ENCODE measurements around the gene TOX4.
A peak's percentile ranks its signal among the peaks of the same experiment; 100 is the strongest.

Gene TOX4

DNA sequence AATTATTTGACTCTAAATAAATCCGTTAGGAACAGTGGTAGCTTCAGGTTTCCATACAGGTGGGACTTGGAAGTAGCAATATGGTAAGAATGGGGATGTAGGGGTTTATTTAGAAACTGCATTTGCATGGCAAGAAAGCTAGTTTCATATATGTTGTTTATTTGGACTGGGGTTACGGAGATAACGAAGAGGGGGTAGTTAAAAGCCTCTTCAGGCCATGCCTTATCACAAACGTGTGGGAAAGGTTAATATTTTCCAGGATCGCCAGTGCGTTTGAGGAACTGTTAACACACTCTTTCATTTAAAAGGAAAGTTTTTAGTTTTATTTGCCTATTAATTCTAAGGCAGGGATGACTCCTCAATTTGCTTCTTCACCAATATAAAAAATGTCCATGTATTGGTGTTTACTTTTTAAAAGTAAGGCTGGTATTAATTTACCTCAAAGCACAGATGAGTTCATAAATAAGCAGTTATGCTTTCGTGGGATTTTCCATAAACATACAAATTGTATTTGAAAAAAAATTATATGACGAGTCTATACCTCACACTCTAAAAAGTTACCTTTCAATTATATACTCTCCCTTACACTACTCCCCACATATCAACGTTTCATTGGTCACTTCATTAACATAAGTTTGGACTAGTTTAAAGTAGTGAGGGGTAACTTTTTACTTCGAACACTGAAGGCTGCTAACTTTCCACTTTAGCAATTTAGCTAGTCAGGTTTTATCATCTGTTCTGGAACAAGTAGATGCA, 1.1 kb upstream of the TOX4 start:
- Histone ChIP-seq H3K79me2 (ENCODE audit: insufficient read depth, low read depth) (peaks cover 17% of the 10 kb centered on the region; the same call in 1 of the 2 replicates), H3K9ac (no peak overlapping the region), H2AFZ (ENCODE audit: low read depth) (peak overlapping the region; percentile 39; the same call in 1 of the 2 replicates), H3K4me3 (IDR thresholded peaks at IDR 0.05; ENCODE audit: insufficient read depth, low read depth, low read length) (no peak overlapping the region), H4K20me1 (ENCODE audit: insufficient read depth) (no peaks in the 10 kb centered on the region), H3K27me3 (ENCODE audit: insufficient read depth, low read depth) (no peaks in the 10 kb centered on the region), H3K4me2 (peak overlapping the region; percentile 34; the same call in 1 of the 2 replicates), H3K4me1 (ENCODE audit: low read depth, poor library complexity, severe bottlenecking) (peaks cover 16% of the 10 kb centered on the region), H3K36me3 (ENCODE audit: insufficient read depth) (no peaks in the 10 kb centered on the region), H3K27ac (no peak overlapping the region)
- TF ChIP-seq, protein P1, sequence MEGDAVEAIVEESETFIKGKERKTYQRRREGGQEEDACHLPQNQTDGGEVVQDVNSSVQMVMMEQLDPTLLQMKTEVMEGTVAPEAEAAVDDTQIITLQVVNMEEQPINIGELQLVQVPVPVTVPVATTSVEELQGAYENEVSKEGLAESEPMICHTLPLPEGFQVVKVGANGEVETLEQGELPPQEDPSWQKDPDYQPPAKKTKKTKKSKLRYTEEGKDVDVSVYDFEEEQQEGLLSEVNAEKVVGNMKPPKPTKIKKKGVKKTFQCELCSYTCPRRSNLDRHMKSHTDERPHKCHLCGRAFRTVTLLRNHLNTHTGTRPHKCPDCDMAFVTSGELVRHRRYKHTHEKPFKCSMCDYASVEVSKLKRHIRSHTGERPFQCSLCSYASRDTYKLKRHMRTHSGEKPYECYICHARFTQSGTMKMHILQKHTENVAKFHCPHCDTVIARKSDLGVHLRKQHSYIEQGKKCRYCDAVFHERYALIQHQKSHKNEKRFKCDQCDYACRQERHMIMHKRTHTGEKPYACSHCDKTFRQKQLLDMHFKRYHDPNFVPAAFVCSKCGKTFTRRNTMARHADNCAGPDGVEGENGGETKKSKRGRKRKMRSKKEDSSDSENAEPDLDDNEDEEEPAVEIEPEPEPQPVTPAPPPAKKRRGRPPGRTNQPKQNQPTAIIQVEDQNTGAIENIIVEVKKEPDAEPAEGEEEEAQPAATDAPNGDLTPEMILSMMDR (conservative IDR thresholded peaks at IDR 0.05; ENCODE audit: low read depth, low read length) = no peak

DNA sequence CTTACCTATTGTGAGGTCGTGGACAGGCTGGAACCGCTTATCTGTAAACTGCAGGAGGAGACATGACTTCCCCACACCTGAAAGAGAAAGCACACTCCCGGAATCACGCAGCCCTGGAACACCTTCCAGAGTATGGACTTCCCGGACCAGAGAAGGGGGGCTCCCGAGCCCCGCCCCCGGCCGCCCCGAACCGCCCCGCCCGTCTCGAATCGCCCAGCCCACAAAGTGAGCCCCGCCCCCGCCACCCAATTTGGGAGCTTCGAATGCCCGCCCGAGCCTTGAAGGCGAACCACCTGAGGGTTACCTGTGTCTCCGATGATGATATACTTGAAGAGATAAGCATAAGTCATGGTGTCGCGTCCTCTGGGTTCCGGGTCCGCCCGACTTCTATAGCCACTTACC, 471 bp upstream of the TOX4 start:
- no peak overlapping the region for H3K27ac ChIP-seq

DNA sequence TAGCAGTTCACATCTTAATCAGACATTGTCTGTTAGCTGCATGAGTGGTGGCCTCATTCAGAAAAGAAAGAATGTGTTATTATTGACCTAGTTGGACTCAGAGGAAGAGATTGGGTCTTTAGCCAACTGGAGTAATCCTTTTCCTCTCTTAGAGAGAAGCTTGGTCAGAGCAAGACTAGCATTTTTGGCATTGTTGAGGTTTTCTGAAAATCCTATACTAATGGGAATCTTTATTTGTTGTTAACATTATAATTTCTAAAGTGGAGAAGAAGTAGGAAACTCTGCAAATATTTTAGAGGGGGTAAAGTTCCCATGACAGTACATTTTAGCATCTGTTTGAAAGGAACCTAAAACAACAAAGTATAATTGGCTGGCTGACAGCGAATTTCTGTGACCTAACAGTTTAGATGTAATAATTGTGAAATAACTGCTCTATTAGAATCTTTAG, 9.7 kb downstream of the TOX4 start:
- Histone ChIP-seq H3K79me2 (ENCODE audit: insufficient read depth, low read depth) (no peaks in the 10 kb centered on the region), H3K4me3 (IDR thresholded peaks at IDR 0.05; ENCODE audit: insufficient read depth, low read depth, low read length) (no peak overlapping the region), H4K20me1 (ENCODE audit: insufficient read depth) (no peaks in the 10 kb centered on the region), H3K4me2 (no peak overlapping the region), H3K27ac (no peak overlapping the region), H3K9ac (no peak overlapping the region), H3K27me3 (ENCODE audit: insufficient read depth, low read depth) (no peaks in the 10 kb centered on the region), H3K36me3 (ENCODE audit: insufficient read depth) (no peaks in the 10 kb centered on the region), H3K4me1 (ENCODE audit: low read depth, poor library complexity, severe bottlenecking) (no peaks in the 10 kb centered on the region), H2AFZ (ENCODE audit: low read depth) (no peak overlapping the region)
- TF ChIP-seq, protein P1 (conservative IDR thresholded peaks at IDR 0.05; ENCODE audit: low read depth, low read length) = no peak

More for the DNA sequence above, 471 bp upstream of the TOX4 start:
- Histone ChIP-seq H3K4me3 (IDR thresholded peaks at IDR 0.05; ENCODE audit: insufficient read depth, low read depth, low read length) (no peak overlapping the region), H3K4me1 (ENCODE audit: low read depth, poor library complexity, severe bottlenecking) (peaks cover 16% of the 10 kb centered on the region), H4K20me1 (ENCODE audit: insufficient read depth) (no peaks in the 10 kb centered on the region), H3K79me2 (ENCODE audit: insufficient read depth, low read depth) (peaks cover 17% of the 10 kb centered on the region; the same call in 1 of the 2 replicates), H3K27me3 (ENCODE audit: insufficient read depth, low read depth) (no peaks in the 10 kb centered on the region), H3K9ac (no peak overlapping the region), H3K4me2 (peak overlapping the region; percentile 34; the same call in 1 of the 2 replicates), H3K36me3 (ENCODE audit: insufficient read depth) (no peaks in the 10 kb centered on the region), H2AFZ (ENCODE audit: low read depth) (peak overlapping the region; percentile 39; the same call in 1 of the 2 replicates)
- TF ChIP-seq, protein P1 (conservative IDR thresholded peaks at IDR 0.05; ENCODE audit: low read depth, low read length) = no peak

DNA sequence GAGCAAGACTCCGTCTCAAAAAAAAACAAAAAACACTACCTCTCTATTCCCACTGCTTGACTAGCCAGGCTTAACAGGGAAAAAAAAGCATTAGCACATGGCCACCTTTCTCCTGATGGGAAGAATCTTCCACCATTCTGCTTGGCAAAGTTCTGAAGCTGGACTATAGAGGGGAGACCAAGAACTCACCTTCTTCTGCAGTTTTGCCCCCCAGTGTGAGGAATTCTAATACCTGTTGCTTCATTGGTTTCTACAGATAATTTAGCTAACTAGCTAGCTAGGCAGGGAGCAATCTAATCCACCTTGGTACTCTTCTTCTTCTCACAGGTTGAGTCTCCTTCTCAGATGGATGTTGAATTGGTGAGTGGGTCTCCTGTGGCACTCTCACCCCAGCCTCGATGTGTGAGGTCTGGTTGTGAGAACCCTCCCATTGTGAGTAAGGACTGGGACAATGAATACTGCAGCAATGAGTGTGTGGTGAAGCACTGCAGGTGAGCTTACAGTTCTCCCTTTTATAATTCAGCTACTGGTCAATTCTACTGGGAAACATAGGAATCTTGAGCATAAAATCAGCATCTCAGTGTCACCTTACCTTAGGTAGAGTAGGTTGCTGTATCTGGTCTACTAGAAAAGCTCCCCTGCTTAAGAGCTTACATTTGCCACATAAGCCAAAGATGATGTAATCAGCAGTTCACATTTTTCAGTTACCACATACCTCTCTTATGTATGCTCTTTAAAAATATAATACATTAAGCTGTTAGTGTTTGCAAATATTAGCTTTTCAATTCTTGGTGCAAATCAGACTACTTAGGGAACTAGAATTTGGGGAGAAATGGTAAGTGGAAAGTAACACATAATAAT, 18.1 kb downstream of the TOX4 start:
- TF ChIP-seq, protein P1 (conservative IDR thresholded peaks at IDR 0.05; ENCODE audit: low read depth, low read length) = no peak
- no peaks in the 10 kb centered on the region for H3K36me3 ChIP-seq (ENCODE audit: insufficient read depth)
- H3K79me2 ChIP-seq (ENCODE audit: insufficient read depth, low read depth) = no peaks in the 10 kb centered on the region
- H3K4me2 ChIP-seq = no peak overlapping the region
- peaks cover 31% of the 10 kb centered on the region for H3K4me1 ChIP-seq (ENCODE audit: low read depth, poor library complexity, severe bottlenecking)
- H2AFZ ChIP-seq (ENCODE audit: low read depth) = no peak overlapping the region
- no peaks in the 10 kb centered on the region for H3K27me3 ChIP-seq (ENCODE audit: insufficient read depth, low read depth)
- H4K20me1 ChIP-seq (ENCODE audit: insufficient read depth) = no peaks in the 10 kb centered on the region
- no peak overlapping the region for H3K27ac ChIP-seq
- H3K4me3 ChIP-seq (IDR thresholded peaks at IDR 0.05; ENCODE audit: insufficient read depth, low read depth, low read length) = no peak overlapping the region
- H3K9ac ChIP-seq = no peak overlapping the region

Data from KMS-11 (cell line).